Hepatocyte (in vitro differentiated cells): ENCODE results near the gene SEMA5A. TPM values are rescaled to one million over a fixed set of nuclear protein-coding genes. Genes with fewer than 3 reads are reported as not detected.

ENCODE experiments used
- DNase-seq: peaks from one replicate; pipeline ENCODE4 v3.0.0-alpha.2; 2016; ENCODE audit warnings: low spot score
- H2AFZ ChIP-seq: fragments of 200-600 bp; sonication (generic); 2 replicates; pipeline ENCODE4 v1.6.0; 2016; ENCODE audit warnings: antibody characterized with exemption, mild to moderate bottlenecking
- H3K27ac ChIP-seq: fragments of 200-600 bp; sonication (generic); 2 replicates; pipeline ENCODE4 v1.5.1; 2016; ENCODE audit warnings: mild to moderate bottlenecking
- H3K27me3 ChIP-seq: fragments of 200-600 bp; sonication (generic); 2 replicates; pipeline ENCODE4 v1.6.1; 2016
- H3K36me3 ChIP-seq: fragments of 200-600 bp; sonication (generic); replicated peaks from 2 replicates; pipeline ENCODE4 v1.5.1; 2016; ENCODE audit warnings: low read depth; ENCODE audit not compliant: insufficient read depth
- H3K4me1 ChIP-seq: fragments of 200-600 bp; sonication (generic); 2 replicates; pipeline ENCODE4 v1.5.1; 2016; ENCODE audit warnings: mild to moderate bottlenecking, moderate library complexity; ENCODE audit not compliant: insufficient read depth
- H3K4me2 ChIP-seq: fragments of 200-600 bp; sonication (generic); 2 replicates; pipeline ENCODE4 v1.6.0; 2016
- H3K4me3 ChIP-seq: fragments of 200-600 bp; sonication (generic); 2 replicates; pipeline ENCODE4 v1.5.1; 2016; ENCODE audit warnings: mild to moderate bottlenecking
- H3K79me2 ChIP-seq: fragments of 200-600 bp; sonication (generic); 2 replicates; pipeline ENCODE4 v1.6.0; 2017; ENCODE audit warnings: mild to moderate bottlenecking
- H3K9me2 ChIP-seq: fragments of 200-600 bp; sonication (generic); replicated peaks from 2 replicates; pipeline ENCODE4 v1.6.0; 2017; ENCODE audit warnings: mild to moderate bottlenecking; ENCODE audit not compliant: insufficient read depth
- H3K9me3 ChIP-seq: fragments of 200-600 bp; sonication (generic); 2 replicates; pipeline ENCODE4 v1.5.1; 2016; ENCODE audit warnings: low read depth, mild to moderate bottlenecking
- H4K20me1 ChIP-seq: fragments of 200-600 bp; sonication (generic); 2 replicates; pipeline ENCODE4 v1.6.0; 2016; ENCODE audit warnings: mild to moderate bottlenecking; ENCODE audit not compliant: insufficient read depth, poor library complexity, severe bottlenecking
- CTCF ChIP-seq: fragments of 200-600 bp; sonication (generic); IDR thresholded peaks from 2 replicates; pipeline ENCODE4 v1.5.1; 2016; ENCODE audit warnings: antibody characterized with exemption, mild to moderate bottlenecking; ENCODE audit not compliant: poor library complexity
- EZH2 ChIP-seq: fragments of 200-600 bp; sonication (generic); IDR thresholded peaks from 2 replicates; pipeline ENCODE4 v1.6.1; 2016; ENCODE audit warnings: antibody characterized with exemption, mild to moderate bottlenecking, borderline replicate concordance
- EZH2phosphoT487 ChIP-seq: fragments of 200-600 bp; sonication (generic); IDR thresholded peaks from one replicate; pipeline ENCODE4 v1.6.1; 2018; ENCODE audit warnings: antibody characterized with exemption, mild to moderate bottlenecking, low read depth, moderate library complexity; ENCODE audit not compliant: unreplicated experiment, severe bottlenecking
- WGBS: methylation state at CpG from one replicate; pipeline ENCODE4 v1.1.6; 2016; ENCODE audit warnings: low lambda C conversion rate; ENCODE audit errors: missing lambda C conversion rate; 5-methylcytosine and 5-hydroxymethylcytosine counted together
- polyA plus RNA-seq: library from polyadenylated mRNA; unstranded; fragments of >200 nt; fragmentation: Nextera tagmentation; extraction: Ambion mirVana; gene quantifications from 2 replicates; pipeline ENCODE4 v1.2.1, GENCODE V29; 2016
- total RNA-seq: library from RNA; depleted of rRNA; stranded (reverse); fragments of >200 nt; gene quantifications from 2 replicates; pipeline ENCODE4 v1.2.3, GENCODE V29; 2014

SEMA5A gene
- total and polyA plus RNA-seq, 2 experiments from 2014 or later = 10.7 to 21.7 TPM

- Histone ChIP-seq H3K36me3 (no peaks in the 10 kb centered on the region), H3K27ac (no peak overlapping the region), H3K79me2 (no peaks in the 10 kb centered on the region), H3K9me3 (no peaks in the 10 kb centered on the region), H3K4me1 (no peaks in the 10 kb centered on the region), H3K4me3 (no peak overlapping the region), H4K20me1 (no peaks in the 10 kb centered on the region), H3K27me3 (no peaks in the 10 kb centered on the region), H2AFZ (no peak overlapping the region), H3K9me2 (no peaks in the 10 kb centered on the region), H3K4me2 (no peak overlapping the region)
- DNase-seq = no peak
- WGBS = 91% methylated on average over 2 of the region's 2 CpGs
- no peak for TF ChIP-seq EZH2
- no peak for TF ChIP-seq EZH2phosphoT487
- TF ChIP-seq CTCF = no peak
These were observed 294.4 kb downstream of the SEMA5A start for GRCh38 chr5:9251379-9251980.

- no peaks in the 10 kb centered on the region for H3K27me3 ChIP-seq
- no peak overlapping the region for H2AFZ ChIP-seq
- no peak overlapping the region for H3K27ac ChIP-seq
- no peak overlapping the region for H3K4me3 ChIP-seq
- no peak for DNase-seq
- 88% methylated on average over 3 of the region's 3 CpGs for WGBS
- no peaks in the 10 kb centered on the region for H3K36me3 ChIP-seq
- H3K4me1 ChIP-seq = no peaks in the 10 kb centered on the region
- no peaks in the 10 kb centered on the region for H4K20me1 ChIP-seq
- no peak overlapping the region for H3K4me2 ChIP-seq
- no peaks in the 10 kb centered on the region for H3K9me2 ChIP-seq
- H3K79me2 ChIP-seq = no peaks in the 10 kb centered on the region
- no peak for TF ChIP-seq CTCF
- no peak for TF ChIP-seq EZH2
- TF ChIP-seq EZH2phosphoT487 = no peak
- no peaks in the 10 kb centered on the region for H3K9me3 ChIP-seq
These were observed 296.6 kb downstream of the SEMA5A start for GRCh38 chr5:9249231-9249630.

DNA sequence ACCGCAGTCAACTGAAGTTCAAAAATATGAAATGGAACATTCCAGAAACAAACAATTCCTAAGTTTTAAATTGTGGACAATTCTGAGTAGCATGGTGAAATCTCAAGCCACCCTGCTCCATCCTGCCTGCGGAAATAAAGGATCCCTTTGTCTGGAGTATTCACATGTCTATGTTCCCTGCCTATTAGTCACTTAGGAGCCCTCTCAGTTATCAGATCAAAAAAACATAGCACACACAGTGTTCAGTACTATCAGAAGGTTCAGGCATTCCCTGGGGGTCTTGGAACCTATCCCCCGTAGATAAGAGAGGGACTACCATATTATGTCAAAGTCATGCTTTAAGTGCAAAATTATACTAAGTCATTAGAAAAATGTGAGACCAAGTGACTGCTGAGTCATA lies 300.8 kb downstream of the SEMA5A start:
- Histone ChIP-seq H2AFZ (no peak overlapping the region), H3K4me1 (no peaks in the 10 kb centered on the region), H3K9me2 (no peaks in the 10 kb centered on the region), H3K27me3 (no peaks in the 10 kb centered on the region), H4K20me1 (no peaks in the 10 kb centered on the region), H3K36me3 (no peaks in the 10 kb centered on the region), H3K4me3 (no peak overlapping the region), H3K9me3 (no peaks in the 10 kb centered on the region), H3K4me2 (no peak overlapping the region), H3K79me2 (no peaks in the 10 kb centered on the region), H3K27ac (no peak overlapping the region)
- DNase-seq = no peak
- WGBS = 88% methylated on average over 3 of the region's 3 CpGs
- TF ChIP-seq EZH2 (no peak), EZH2phosphoT487 (no peak), CTCF (no peak)

DNA sequence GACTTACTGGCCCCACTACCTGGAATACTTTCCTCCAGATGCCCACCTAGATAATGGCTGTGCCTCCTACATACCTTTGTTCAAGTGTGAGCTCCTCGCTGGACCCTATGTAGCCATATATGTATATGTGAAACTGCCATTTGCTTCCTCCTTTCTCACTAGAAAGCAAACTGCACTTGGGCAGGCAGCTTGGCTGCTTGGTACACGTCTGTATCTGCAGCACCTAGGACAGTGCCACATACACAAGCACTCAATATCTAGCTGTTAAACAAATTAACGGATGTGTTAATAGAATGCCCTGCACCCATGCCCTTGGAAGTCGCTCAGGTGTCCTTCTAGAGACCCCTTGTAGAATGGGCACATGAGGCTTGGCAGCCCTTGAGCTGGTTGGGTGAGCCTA lies 301.5 kb downstream of the SEMA5A start:
- Histone ChIP-seq H3K4me3 (no peak overlapping the region), H3K79me2 (no peaks in the 10 kb centered on the region), H3K4me2 (no peak overlapping the region), H3K36me3 (no peaks in the 10 kb centered on the region), H2AFZ (no peak overlapping the region), H3K27me3 (no peaks in the 10 kb centered on the region), H4K20me1 (no peaks in the 10 kb centered on the region), H3K9me3 (no peaks in the 10 kb centered on the region), H3K4me1 (peaks cover under 1% of the 10 kb centered on the region), H3K9me2 (no peaks in the 10 kb centered on the region), H3K27ac (no peak overlapping the region)
- TF ChIP-seq EZH2phosphoT487 = no peak
- no peak for TF ChIP-seq CTCF
- TF ChIP-seq EZH2 = no peak
- 92% methylated on average over 4 of the region's 4 CpGs for WGBS
- no peak for DNase-seq
